HuH-7 (cell line): Measurements from ENCODE around the gene CBX2.

Source experiments
- DNase-seq: peaks from one replicate; pipeline ENCODE4 v3.0.0; 2011; ENCODE audit warnings: low spot score

Gene CBX2

GRCh38 chr17:79799538-79800324 is 21.8 kb downstream of the CBX2 start:
- no peak for DNase-seq

GRCh38 chr17:79800325-79801155 is 22.6 kb downstream of the CBX2 start:
- DNase-seq, result peak; percentile 83

- no peak for DNase-seq
Measured at GRCh38 chr17:79801156-79802038, 23.4 kb downstream of the CBX2 start.

- no peak for DNase-seq
Measured at GRCh38 chr17:79802039-79802735, 24.2 kb downstream of the CBX2 start.

GRCh38 chr17:79802736-79803420 is 24.9 kb downstream of the CBX2 start:
- DNase-seq, result no peak

- DNase-seq, result no peak
Measured at GRCh38 chr17:79803421-79803996, 25.6 kb downstream of the CBX2 start.

- DNase-seq, result no peak
Measured at GRCh38 chr17:79803997-79804855, 26.3 kb downstream of the CBX2 start.

GRCh38 chr17:79804856-79805696 is 27.1 kb downstream of the CBX2 start:
- DNase-seq, result no peak

- no peak for DNase-seq
Measured at GRCh38 chr17:79806446-79806760, 28.5 kb downstream of the CBX2 start.

- DNase-seq, result no peak
Measured at GRCh38 chr17:79806863-79807720, 29.1 kb downstream of the CBX2 start.

- peak; percentile 88 for DNase-seq
Measured at GRCh38 chr17:79808763-79809529, 31.0 kb downstream of the CBX2 start.

- DNase-seq, result no peak
Measured at GRCh38 chr17:79809530-79810129, 31.7 kb downstream of the CBX2 start.

- DNase-seq, result peak; percentile 96
Measured at GRCh38 chr17:79810130-79811010, 32.4 kb downstream of the CBX2 start.

- peak; percentile 96 for DNase-seq
Measured at GRCh38 chr17:79811011-79811867, 33.3 kb downstream of the CBX2 start.

- DNase-seq, result no peak
Measured at GRCh38 chr17:79811868-79812352, 34.0 kb downstream of the CBX2 start.
